ENCODE measurements around the gene COL23A1.

The COL23A1 gene

DNA sequence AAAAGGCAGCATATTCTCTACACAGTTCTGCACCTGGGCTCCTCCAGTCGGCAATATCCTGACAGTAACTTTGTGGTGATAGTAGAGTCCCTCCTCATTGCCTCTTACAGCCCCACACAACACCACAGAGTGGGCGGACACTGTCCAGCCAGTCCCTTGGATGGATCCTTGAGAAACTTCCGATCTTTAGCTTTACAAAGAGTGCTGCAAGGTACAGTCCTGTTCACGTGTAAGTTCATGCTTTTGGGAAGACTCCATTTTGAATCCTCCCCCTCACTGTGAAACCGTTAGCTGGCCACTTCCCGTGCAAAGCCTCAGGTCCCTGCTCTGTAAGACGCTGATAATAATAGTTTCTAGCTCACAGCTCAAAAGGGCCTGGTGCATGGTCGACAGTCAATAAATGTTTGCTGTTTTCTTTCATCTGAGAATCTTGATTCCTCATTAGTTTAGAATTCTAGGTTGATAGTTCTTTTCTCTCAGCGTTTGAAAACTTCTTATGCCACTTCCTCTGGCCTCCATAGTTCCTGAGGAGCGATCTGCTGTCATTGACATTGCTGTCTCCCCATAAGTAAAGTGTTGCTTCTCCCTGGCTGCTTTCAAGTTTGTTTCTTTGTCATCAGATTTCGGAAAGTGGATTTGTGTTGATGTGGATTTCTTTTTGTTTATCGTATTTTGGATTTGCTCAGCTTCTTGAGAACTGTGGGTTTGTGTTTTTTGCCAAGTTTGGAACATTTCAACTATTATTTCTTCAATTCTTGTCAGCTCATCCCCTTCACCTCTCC lies 82.9 kb downstream of the COL23A1 start:
- TF ChIP-seq, protein P1, sequence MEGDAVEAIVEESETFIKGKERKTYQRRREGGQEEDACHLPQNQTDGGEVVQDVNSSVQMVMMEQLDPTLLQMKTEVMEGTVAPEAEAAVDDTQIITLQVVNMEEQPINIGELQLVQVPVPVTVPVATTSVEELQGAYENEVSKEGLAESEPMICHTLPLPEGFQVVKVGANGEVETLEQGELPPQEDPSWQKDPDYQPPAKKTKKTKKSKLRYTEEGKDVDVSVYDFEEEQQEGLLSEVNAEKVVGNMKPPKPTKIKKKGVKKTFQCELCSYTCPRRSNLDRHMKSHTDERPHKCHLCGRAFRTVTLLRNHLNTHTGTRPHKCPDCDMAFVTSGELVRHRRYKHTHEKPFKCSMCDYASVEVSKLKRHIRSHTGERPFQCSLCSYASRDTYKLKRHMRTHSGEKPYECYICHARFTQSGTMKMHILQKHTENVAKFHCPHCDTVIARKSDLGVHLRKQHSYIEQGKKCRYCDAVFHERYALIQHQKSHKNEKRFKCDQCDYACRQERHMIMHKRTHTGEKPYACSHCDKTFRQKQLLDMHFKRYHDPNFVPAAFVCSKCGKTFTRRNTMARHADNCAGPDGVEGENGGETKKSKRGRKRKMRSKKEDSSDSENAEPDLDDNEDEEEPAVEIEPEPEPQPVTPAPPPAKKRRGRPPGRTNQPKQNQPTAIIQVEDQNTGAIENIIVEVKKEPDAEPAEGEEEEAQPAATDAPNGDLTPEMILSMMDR (conservative IDR thresholded peaks at IDR 0.05; ENCODE audit: low read depth, low read length): no peak
- no peak overlapping the region for H3K4me3 ChIP-seq (ENCODE audit: low read length)
- DNase-seq (ENCODE audit: low read depth): no peak

DNA sequence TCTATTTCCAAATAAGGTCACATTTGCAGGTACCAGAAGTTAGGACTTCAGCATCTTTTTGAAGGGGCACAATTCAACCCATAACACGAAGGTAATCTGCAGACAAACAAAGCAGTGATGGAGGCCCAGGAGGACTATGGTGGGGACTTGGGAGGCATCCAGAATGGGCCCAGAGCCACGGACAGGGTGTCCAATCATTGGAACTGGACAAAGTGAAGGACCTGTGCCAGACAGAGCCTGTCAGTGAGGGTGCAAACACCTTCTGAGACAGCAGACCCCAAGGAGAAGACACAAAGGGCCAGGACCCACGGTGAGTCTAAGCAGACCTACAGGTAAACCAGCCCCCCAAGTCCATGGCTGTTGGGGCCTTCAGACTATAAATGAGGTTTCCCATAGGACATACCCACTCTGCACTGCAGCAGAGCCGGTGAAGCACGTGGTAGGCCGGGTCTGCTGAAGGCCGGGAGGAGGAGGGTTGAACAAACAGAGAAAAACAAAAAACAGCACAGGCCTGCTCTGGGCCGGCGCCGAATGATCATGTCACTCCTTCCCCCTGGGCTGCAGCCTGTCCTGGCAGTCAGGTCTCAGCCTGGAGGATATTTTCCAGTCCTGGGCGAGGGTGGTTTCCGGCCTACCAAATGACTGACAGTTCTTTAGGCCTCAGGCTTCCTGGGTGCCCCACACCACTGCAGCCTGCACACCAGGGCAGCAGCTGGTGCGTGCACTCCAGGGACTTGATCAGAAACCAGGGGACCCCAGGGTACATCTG lies 84.4 kb downstream of the COL23A1 start:
- no peak for DNase-seq (ENCODE audit: low read depth)
- no peak overlapping the region for H3K4me3 ChIP-seq (ENCODE audit: low read length)
- TF ChIP-seq, protein P1 (conservative IDR thresholded peaks at IDR 0.05; ENCODE audit: low read depth, low read length): no peak

DNA sequence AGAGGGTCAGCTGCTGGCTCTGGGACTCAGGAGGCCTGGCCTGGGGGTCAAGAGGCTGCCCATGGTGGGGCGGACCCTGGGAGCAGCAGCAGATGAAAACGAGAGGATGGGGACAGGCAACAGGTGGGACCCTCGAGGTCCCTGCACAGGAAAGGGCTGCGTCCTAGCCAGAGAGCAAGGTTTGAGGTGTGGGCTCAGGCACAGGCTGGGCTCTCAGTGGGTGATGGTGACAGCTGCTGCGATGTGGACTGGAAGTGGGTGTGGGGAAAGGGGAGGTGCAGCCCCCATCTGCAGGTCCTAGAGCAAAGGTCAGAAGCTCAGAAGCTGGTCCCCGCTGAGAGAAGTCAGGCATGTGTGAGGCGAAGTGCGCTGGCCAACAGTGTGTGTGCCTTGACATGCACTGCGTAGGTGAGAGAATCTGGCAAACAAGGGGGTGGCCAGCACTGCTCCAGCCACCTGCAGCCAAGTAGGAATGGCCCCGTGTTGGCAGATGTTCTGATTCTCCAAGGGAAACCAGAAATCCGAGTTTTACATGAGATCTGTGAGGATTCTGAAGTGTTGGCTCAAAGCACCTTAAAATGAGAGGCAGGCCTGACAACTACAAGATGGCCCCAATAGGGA lies 85.7 kb downstream of the COL23A1 start:
- no peak overlapping the region for H3K4me3 ChIP-seq (ENCODE audit: low read length)
- DNase-seq (ENCODE audit: low read depth): no peak
- TF ChIP-seq, protein P1 (conservative IDR thresholded peaks at IDR 0.05; ENCODE audit: low read depth, low read length): no peak

DNA sequence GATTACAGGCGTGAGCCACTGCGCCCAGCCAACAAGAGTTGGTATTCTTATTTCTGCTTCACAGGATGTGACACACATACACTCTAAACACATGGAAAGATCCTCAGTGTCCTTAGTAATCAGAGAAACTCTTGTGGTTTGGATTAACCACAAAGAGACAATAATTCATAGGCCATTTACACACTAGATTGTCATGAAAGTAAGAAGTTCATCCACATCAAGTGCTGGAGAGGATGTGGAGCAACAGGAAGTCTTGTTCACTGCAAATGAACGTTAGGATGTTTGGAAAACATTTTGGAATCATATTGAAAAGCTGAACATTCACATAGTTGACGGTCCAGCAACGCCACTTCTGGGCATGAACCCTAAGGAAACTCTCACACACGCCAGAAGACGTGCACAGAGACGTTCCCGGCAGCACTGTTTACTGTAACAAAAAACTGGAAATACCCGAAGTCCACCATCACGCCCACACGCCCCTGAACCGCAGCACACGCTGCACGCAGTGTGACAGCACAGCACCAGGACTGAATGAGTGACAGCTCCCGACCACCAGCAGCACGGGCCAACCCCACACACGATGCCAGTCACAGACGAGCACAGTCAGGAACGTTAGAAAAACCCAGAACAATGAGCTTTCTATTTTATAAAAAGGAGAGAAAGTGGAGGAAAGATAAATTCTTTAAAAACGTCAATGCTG lies 87.6 kb downstream of the COL23A1 start:
- DNase-seq (ENCODE audit: low read depth): no peak
- no peak overlapping the region for H3K4me3 ChIP-seq (ENCODE audit: low read length)
- TF ChIP-seq, protein P1 (conservative IDR thresholded peaks at IDR 0.05; ENCODE audit: low read depth, low read length): no peak

DNA sequence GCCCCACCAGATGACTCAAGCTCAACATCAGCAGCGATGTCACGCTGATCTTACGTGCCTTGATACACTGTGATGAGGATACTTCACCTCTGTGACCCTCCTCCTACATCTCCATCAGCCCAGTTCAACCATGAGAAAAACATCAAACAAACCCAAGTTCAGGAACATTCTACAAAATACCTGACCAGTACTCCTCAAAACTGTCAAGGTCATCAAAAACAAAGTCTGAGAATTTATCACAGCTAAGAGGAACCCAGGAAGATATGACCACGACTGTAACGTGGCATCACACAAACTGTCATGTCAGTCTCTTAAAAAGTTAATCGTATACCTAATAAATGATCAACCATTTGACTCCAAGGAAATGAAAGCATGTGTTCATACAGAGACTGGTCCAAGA lies 90.8 kb downstream of the COL23A1 start:
- DNase-seq (ENCODE audit: low read depth): no peak
- TF ChIP-seq, protein P1 (conservative IDR thresholded peaks at IDR 0.05; ENCODE audit: low read depth, low read length): no peak
- no peak overlapping the region for H3K4me3 ChIP-seq (ENCODE audit: low read length)

DNA sequence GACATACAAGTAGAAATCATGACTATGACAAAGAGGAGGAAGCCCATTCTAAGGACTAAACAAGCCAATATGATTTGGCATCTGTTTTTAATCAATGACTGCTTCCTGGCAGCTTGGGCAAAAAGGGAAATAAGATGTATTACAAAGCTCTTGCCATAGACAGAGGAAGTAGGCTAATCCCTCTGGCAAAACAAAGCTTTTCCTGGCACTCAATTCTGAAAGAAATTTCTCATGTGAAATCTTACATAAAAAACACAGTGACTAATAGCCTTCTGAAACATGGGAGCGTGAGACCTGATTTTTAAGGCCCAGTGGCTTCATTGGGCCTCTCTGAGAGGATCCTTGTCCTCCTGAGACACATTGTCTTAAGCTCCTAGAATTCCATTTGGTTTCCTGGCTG lies 93.6 kb downstream of the COL23A1 start:
- TF ChIP-seq, protein P1 (conservative IDR thresholded peaks at IDR 0.05; ENCODE audit: low read depth, low read length): no peak
- H3K4me3 ChIP-seq (ENCODE audit: low read length): no peak overlapping the region
- no peak for DNase-seq (ENCODE audit: low read depth)
